GM21737 (cell line): ENCODE data around the gene SLC17A9.

ENCODE experiments used
- ATAC-seq: cut with Tn5 transposase; IDR thresholded peaks from one replicate; pipeline ENCODE4 v1.9.1; 2021; ENCODE audit warnings: mild to moderate bottlenecking, moderate library complexity; ENCODE audit not compliant: unreplicated experiment

Gene SLC17A9

DNA sequence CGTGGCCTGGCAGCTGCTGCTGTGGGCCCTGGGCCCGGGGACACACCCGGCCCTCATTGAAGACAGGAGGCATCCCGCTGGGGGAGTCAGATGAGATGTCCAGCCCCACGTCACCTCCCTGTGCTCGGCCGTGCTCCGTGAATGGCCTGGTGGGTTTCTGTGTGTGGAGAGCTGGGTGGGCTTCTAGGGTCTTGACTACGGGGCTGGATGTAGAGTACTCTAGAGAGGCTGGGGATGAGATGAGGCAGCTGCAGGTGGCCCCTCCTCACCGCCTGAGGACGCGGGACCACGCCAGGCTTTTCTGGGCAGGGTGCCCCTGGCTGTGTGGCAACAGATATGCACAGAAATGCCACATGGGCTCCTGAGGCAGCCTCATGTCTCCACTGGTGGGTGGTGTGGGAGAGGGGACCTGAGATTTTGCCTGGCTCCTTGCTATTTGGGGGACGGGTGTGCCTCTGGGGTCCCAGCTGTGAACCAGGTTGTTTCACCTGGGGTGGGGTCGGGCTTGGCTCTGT is 62.7 kb downstream of the SLC17A9 start:
- ATAC-seq, result no peak

DNA sequence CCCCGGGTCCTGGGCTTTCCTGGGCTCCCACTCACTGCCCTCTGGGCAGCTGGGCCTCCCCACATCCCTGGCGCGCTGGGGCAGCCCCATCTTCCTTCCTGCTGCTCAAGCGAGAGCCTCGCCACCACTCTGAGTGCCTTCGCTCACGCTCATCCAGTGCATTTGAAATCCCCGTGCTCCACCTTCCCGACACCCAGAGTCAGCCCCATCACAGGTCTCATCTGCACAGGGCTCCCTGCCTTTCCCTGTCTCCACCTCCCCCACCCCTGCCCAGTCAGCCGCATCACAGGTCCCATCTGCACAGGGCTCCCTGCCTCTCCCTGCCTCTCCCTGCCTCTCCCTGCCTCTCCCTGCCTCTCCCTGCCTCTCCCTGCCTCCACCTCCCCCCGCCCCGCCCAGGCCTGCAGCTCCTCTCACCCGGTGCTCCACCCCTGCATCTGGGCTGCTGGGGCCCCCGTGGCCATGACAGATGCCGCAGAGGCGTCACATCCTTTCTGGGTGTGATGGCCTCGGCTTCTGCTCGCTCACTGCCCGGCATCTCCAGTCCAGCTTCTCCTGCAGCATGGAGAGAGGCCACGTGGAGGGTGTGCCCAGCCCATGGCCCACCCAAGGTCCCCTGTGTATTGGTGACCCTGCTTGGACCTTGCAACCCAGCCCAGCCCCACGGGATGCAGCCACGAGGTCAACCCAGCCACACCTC is 63.3 kb downstream of the SLC17A9 start:
- ATAC-seq, result no peak

DNA sequence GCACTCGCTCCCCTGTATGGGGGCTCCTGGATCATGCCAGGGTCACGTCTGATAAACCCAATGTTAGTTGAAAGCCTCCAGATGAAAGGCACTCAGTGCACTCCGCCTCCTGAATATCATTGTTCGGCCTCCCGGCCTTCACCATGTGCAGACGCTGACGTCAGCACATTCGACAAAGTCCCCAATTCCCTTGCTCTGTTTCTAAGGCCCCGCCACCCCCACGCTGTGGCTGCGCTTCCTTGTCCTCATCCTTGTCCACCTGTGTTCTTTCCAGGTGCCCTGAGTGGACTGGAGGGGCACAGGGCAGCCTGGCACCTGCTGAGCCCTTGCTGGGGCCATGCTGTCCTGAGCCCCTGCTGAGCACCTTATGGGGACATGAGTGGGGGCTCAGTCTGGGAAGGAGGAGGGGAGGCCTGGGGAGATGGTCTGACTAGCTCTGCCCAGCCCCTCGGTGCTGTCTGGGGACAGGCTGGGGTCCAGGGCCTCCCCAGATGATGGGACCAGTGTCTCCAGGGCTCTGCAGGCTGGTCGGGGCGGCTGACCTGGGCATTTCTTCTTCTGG is 64.1 kb downstream of the SLC17A9 start:
- ATAC-seq, result no peak

DNA sequence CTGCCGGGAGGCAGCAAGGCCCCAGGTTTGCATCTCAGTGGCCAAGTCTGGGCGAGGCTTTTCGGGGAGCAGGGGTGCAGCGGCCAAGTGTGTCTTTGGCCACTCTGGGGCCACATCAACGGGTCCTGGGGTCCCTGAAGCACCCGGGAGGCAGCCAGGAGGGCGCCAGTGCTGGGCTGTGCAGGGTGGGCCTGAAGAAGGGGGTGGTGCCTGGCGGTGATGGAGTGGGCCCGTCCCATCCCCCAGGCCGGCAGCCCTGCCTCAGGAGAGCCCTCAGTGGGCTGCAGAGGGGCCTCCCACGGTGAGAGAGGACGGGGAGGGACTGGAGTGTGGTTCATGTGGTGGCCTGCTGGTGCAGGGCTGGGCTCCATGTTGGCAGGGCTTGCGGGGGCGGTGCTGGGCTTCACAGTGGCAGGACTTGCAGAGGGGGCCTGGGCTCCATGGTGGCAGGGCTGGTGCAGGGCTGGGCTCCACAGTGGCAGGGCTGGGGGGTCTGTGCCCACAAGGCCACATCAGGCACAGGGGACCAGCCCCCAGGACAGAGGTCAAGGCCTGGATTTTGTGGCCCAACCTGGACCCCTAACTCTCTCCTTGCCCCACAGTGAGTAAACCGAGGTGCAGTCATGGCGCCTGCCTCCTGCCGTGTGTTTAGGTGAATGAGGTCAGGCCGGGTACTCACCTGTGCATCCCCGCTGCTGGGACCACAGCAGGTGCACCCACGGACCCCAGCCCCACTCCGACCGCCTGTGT is 64.7 kb downstream of the SLC17A9 start:
- ATAC-seq, result no peak

DNA sequence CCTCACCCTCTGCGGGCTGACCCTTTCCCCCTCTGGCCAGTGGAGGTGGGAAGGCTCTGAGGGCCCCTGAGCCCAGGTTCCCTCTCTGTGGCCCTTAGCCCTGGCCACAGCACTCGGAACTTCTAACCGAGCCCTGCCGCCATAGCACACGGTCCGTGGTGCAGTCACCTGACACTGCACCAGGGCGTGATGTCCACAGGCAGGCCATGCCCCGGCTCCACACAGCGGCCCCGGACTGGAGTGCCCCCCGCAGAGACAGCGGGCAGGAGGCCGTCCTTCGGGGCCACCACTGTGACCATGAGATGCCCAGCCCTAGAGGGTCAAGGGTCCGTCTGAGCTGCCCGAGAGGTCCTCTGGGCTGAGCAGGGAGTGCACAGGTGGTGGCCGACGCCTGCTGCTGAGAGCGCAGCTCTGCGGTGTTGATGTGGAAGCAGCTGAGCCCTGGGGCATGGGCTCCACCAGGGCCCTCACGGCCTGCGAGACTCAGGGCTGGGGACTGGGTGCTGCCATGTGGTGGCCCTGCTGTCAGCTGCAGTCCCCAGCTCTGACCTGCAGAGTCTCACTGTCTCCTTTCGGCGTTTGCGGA is 65.4 kb downstream of the SLC17A9 start:
- ATAC-seq, result no peak
